Keratinocyte (primary cell): ENCODE data around the gene RGS17.

ENCODE experiments used
- EZH2 ChIP-seq: IDR thresholded peaks from one replicate; pipeline ENCODE4 v1.6.1; 2012; ENCODE audit warnings: inconsistent platforms, mild to moderate bottlenecking, low read length, moderate library complexity
- TF ChIP-seq, protein P1 (sequence below), 3 experiments: IDR thresholded peaks in 1 of 3; conservative IDR thresholded peaks in 1 of 3; optimal IDR thresholded peaks in 1 of 3; 2 replicates in 2 of 3; 3 replicates in 1 of 3; pipeline versions ENCODE3 to v1.5.1; 2011; ENCODE audit warnings: low read length in 3 of 3, mild to moderate bottlenecking in 3 of 3, moderate library complexity in 2 of 3, control low read depth in 1 of 3, inconsistent platforms in 1 of 3; ENCODE audit not compliant: insufficient read depth in 2 of 3; ENCODE audit errors: extremely low read depth in 1 of 3

DNA sequence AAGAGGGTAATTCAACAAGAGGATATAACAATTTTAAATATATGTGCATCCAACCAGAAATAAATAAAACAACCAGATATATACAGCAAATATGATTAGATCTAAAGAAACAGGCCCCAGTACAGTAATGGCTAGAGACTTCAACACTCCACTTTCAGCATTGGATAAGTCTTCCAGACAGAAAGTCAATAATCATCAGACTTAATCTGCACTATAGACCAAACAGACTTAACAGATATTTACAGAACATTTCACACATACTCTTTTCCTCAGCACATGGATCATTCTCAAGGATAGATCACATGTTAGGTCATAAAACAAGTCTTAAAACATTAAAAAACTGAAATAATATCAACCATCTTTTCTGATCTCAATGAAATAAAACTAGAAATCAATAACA lies 65.9 kb downstream of the RGS17 start:
- TF ChIP-seq, protein P1, sequence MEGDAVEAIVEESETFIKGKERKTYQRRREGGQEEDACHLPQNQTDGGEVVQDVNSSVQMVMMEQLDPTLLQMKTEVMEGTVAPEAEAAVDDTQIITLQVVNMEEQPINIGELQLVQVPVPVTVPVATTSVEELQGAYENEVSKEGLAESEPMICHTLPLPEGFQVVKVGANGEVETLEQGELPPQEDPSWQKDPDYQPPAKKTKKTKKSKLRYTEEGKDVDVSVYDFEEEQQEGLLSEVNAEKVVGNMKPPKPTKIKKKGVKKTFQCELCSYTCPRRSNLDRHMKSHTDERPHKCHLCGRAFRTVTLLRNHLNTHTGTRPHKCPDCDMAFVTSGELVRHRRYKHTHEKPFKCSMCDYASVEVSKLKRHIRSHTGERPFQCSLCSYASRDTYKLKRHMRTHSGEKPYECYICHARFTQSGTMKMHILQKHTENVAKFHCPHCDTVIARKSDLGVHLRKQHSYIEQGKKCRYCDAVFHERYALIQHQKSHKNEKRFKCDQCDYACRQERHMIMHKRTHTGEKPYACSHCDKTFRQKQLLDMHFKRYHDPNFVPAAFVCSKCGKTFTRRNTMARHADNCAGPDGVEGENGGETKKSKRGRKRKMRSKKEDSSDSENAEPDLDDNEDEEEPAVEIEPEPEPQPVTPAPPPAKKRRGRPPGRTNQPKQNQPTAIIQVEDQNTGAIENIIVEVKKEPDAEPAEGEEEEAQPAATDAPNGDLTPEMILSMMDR (optimal IDR thresholded peaks at IDR 0.05 in 1 of 3, IDR thresholded peaks at IDR 0.05 in 1 of 3, conservative IDR thresholded peaks at IDR 0.05 in 1 of 3; ENCODE audit: extremely low read depth in 1 of 3, insufficient read depth in 2 of 3, low read length in 3 of 3), result no peak
- TF ChIP-seq EZH2, result no peak
